Breast epithelium (tissue), 4 donors: ENCODE results near the gene CORO7. TPM values are rescaled to one million over a fixed set of nuclear protein-coding genes. Genes with fewer than 3 reads are reported as not detected.

ENCODE experiments used
- DNase-seq, 2 donors: peaks; one replicate each; pipeline ENCODE4 v3.0.0-alpha.2; 2019; ENCODE audit warnings: low spot score in 2 of 2
- H3K27ac ChIP-seq, 2 donors: fragments of 200-600 bp; sonication (generic) in 1 of 2; one replicate each; pipeline ENCODE4 v1.5.1; 2016 to 2019; ENCODE audit warnings: mild to moderate bottlenecking in 1 of 2
- H3K27me3 ChIP-seq, 2 donors: fragments of 200-600 bp; sonication (generic) in 1 of 2; one replicate each; pipeline versions ENCODE4 v1.5.1 to v1.6.0; 2017 to 2019; ENCODE audit warnings: control low read depth in 1 of 2, mild to moderate bottlenecking in 1 of 2
- H3K36me3 ChIP-seq: fragments of 200-600 bp; one replicate; pipeline ENCODE4 v1.5.1; 2019
- H3K4me1 ChIP-seq, 2 donors: fragments of 200-600 bp; sonication (generic); one replicate each; pipeline ENCODE4 v1.5.1; 2016 to 2019; ENCODE audit warnings: control low read depth in 1 of 2
- H3K4me3 ChIP-seq, 3 donors: fragments of 200-600 bp; sonication (generic); 1 replicate in 2 of 3; 2 replicates in 1 of 3; pipeline ENCODE4 v1.5.1; 2016 to 2019; ENCODE audit warnings: mild to moderate bottlenecking in 3 of 3, moderate library complexity in 2 of 3
- H3K9me3 ChIP-seq, 2 donors: fragments of 200-600 bp; sonication (generic) in 1 of 2; one replicate each; pipeline ENCODE4 v1.5.1; 2016 to 2019; ENCODE audit warnings: control low read depth in 1 of 2
- CTCF ChIP-seq, 3 donors: fragments of 450-650 bp; IDR thresholded peaks; one replicate each; pipeline ENCODE4 v1.5.1; 2016 to 2017; ENCODE audit warnings: antibody characterized with exemption in 3 of 3, mild to moderate bottlenecking in 3 of 3, moderate library complexity in 3 of 3
- POLR2A ChIP-seq: fragments of 450-650 bp; IDR thresholded peaks from one replicate; pipeline ENCODE4 v1.6.1; 2016; ENCODE audit warnings: antibody characterized with exemption, mild to moderate bottlenecking, moderate library complexity
- POLR2AphosphoS5 ChIP-seq, 3 donors: sonication (generic); formaldehyde crosslinking; IDR thresholded peaks; one replicate each; pipeline ENCODE4 v1.6.1; 2017; ENCODE audit warnings: antibody characterized with exemption in 3 of 3
- intact Hi-C: fragments of 100-400 bp; cut with DNase I; formaldehyde crosslinking; loops from one replicate; pipeline ENCODE4 v1.15.1; 2023; ENCODE audit warnings: low total_unique reads
- total RNA-seq, 3 donors: library from RNA; depleted of rRNA; stranded (reverse); fragments of >200 nt; gene quantifications; one replicate each; pipeline ENCODE4 v1.1.0, GENCODE V29; 2016

Gene CORO7
- total RNA-seq, 3 donors from 2014 or later = 19.7 to 25.9 (median 22.7) TPM

- intact Hi-C loops = loop anchor here (2.0 to 5.0 kb wide), 2 partner anchors 33 to 44 kb away; no protein-coding TSS in a partner anchor
- Histone ChIP-seq H3K27ac (no peak overlapping the region), H3K36me3 (no peaks in the 10 kb centered on the region), H3K27me3 (no peaks in the 10 kb centered on the region), H3K4me3 (no peak overlapping the region), H3K9me3 (no peaks in the 10 kb centered on the region), H3K4me1 (no peaks in the 10 kb centered on the region)
- DNase-seq = peak in 1 of 2 donors; percentile 70
- peak; percentile 95 to 98 (median 96) for TF ChIP-seq CTCF (IDR thresholded peaks at IDR 0.05)
- no peak for TF ChIP-seq POLR2A
Observed at GRCh38 chr16:4358831-4359561, 57.4 kb downstream of the CORO7 start.

- Histone ChIP-seq H3K27me3 (no peaks in the 10 kb centered on the region), H3K4me3 (no peak overlapping the region), H3K9me3 (no peaks in the 10 kb centered on the region), H3K27ac (no peak overlapping the region), H3K36me3 (no peaks in the 10 kb centered on the region), H3K4me1 (no peaks in the 10 kb centered on the region)
- DNase-seq = no peak
- intact Hi-C loops = loop anchor here (2.0 to 5.0 kb wide), 2 partner anchors 34 to 45 kb away; no protein-coding TSS in a partner anchor
- TF ChIP-seq CTCF (IDR thresholded peaks at IDR 0.05) (no peak), POLR2AphosphoS5 (IDR thresholded peaks at IDR 0.05) (no peak), POLR2A (no peak)
Observed at GRCh38 chr16:4358236-4358635, 58.2 kb downstream of the CORO7 start.

GRCh38 chr16:4356820-4357219, 59.6 kb downstream of the CORO7 start:
- no peaks in the 10 kb centered on the region for H3K36me3 ChIP-seq
- intact Hi-C loops = loop anchor here (5.0 kb wide), 1 partner anchor 35 kb away; no protein-coding TSS in a partner anchor

GRCh38 chr16:4354512-4355409, 61.6 kb downstream of the CORO7 start:
- Histone ChIP-seq H3K4me1 (no peaks in the 10 kb centered on the region), H3K36me3 (no peaks in the 10 kb centered on the region), H3K4me3 (no peak overlapping the region), H3K9me3 (no peaks in the 10 kb centered on the region), H3K27ac (no peak overlapping the region), H3K27me3 (no peaks in the 10 kb centered on the region)
- intact Hi-C loops = loop anchor here (5.0 kb wide), 1 partner anchor 38 kb away; no protein-coding TSS in a partner anchor
- TF ChIP-seq CTCF (IDR thresholded peaks at IDR 0.05) (no peak), POLR2A (no peak), POLR2AphosphoS5 (IDR thresholded peaks at IDR 0.05) (no peak)
- DNase-seq = no peak

More at GRCh38 chr16:4356820-4357219, 59.6 kb downstream of the CORO7 start:
- TF ChIP-seq POLR2A (no peak), POLR2AphosphoS5 (IDR thresholded peaks at IDR 0.05) (no peak), CTCF (IDR thresholded peaks at IDR 0.05) (no peak)
- Histone ChIP-seq H3K9me3 (no peaks in the 10 kb centered on the region), H3K27me3 (no peaks in the 10 kb centered on the region), H3K4me1 (no peaks in the 10 kb centered on the region), H3K4me3 (no peak overlapping the region), H3K27ac (no peak overlapping the region)
- DNase-seq = no peak
